IMR-90 (cell line): ENCODE results near the gene FAM120A. TPM values are rescaled to one million over a fixed set of nuclear protein-coding genes. Genes with fewer than 3 reads are reported as not detected.

Experiments used
- ATAC-seq: fragments of 200-7000 bp; cut with Tn5 transposase; 2 replicates; pipeline ENCODE4 v1.9.1; 2020; ENCODE audit warnings: low read depth, mild to moderate bottlenecking, moderate library complexity
- BruUV-seq: library from RNA; stranded (reverse); fragments of 400-500 nt; replicated peaks from 2 replicates; lab custom pipeline; 2021; lab: Mats Ljungman, UMichigan
- CTCF ChIA-PET: fragments of 300-600 bp; formaldehyde crosslinking; extraction: SDS; loops from one replicate; lab custom pipeline; 2021; ENCODE audit warnings: antibody characterized with exemption; lab: Yijun Ruan, JAX
- POLR2A ChIA-PET: fragments of 300-600 bp; sonication (Branson Sonifier 250); formaldehyde crosslinking; loops from one replicate; lab custom pipeline; 2022; ENCODE audit warnings: antibody characterized with exemption; ENCODE audit not compliant: unreplicated experiment; lab: Charles Lee
- DNase-seq: peaks from one replicate; pipeline ENCODE4 v3.0.0; 2013
- H2AFZ ChIP-seq: replicated peaks from 2 replicates; pipeline ENCODE3; 2013; ENCODE audit warnings: low read length, mild to moderate bottlenecking; ENCODE audit not compliant: poor library complexity
- H2AK5ac ChIP-seq: 2 replicates; pipeline ENCODE4 v1.6.1; 2013; ENCODE audit warnings: low read depth, low read length, inconsistent platforms
- H2AK9ac ChIP-seq: replicated peaks from 2 replicates; pipeline ENCODE3; 2013; ENCODE audit warnings: mild to moderate bottlenecking, low read depth, low read length, moderate library complexity; ENCODE audit not compliant: poor library complexity
- H2BK120ac ChIP-seq: 2 replicates; pipeline ENCODE4 v1.6.1; 2013; ENCODE audit warnings: low read depth, low read length, inconsistent platforms
- H2BK15ac ChIP-seq: 3 replicates; pipeline ENCODE4 v1.6.1; 2013; ENCODE audit warnings: low read depth, low read length, inconsistent platforms
- H2BK20ac ChIP-seq: 2 replicates; pipeline ENCODE4 v1.6.1; 2013; ENCODE audit warnings: low read depth, mild to moderate bottlenecking, inconsistent platforms, low read length, moderate library complexity
- H2BK5ac ChIP-seq: 2 replicates; pipeline ENCODE4 v1.6.1; 2013; ENCODE audit warnings: mild to moderate bottlenecking, low read depth, low read length, inconsistent platforms; ENCODE audit not compliant: poor library complexity, severe bottlenecking
- H3K14ac ChIP-seq: replicated peaks from 2 replicates; pipeline ENCODE4 v1.6.1; 2013; ENCODE audit warnings: low read depth, low read length, inconsistent platforms
- H3K18ac ChIP-seq: 2 replicates; pipeline ENCODE4 v1.6.1; 2013; ENCODE audit warnings: low read depth, low read length, control low read depth
- H3K23ac ChIP-seq: 2 replicates; pipeline ENCODE4 v1.6.1; 2013; ENCODE audit warnings: low read depth, low read length, inconsistent platforms
- H3K27ac ChIP-seq: 2 replicates; pipeline ENCODE4 v1.5.1; 2013; ENCODE audit warnings: mild to moderate bottlenecking, control low read depth, low read length; ENCODE audit not compliant: insufficient read depth
- H3K27me3 ChIP-seq: 2 replicates; pipeline ENCODE4 v1.6.1; 2013; ENCODE audit warnings: low read length; ENCODE audit not compliant: control insufficient read depth, insufficient read depth
- H3K36me3 ChIP-seq: 2 replicates; pipeline ENCODE4 v1.6.1; 2013; ENCODE audit warnings: low read length, mixed read lengths; ENCODE audit not compliant: control insufficient read depth, insufficient read depth
- H3K4ac ChIP-seq: 2 replicates; pipeline ENCODE4 v1.6.1; 2013; ENCODE audit warnings: low read depth, low read length, inconsistent platforms
- H3K4me1 ChIP-seq: 2 replicates; pipeline ENCODE4 v1.6.1; 2013; ENCODE audit warnings: low read length, mixed read lengths; ENCODE audit not compliant: control insufficient read depth, insufficient read depth
- H3K4me2 ChIP-seq: 2 replicates; pipeline ENCODE4 v1.6.1; 2013; ENCODE audit warnings: low read depth, mild to moderate bottlenecking, control low read depth, low read length, moderate library complexity
- H3K4me3 ChIP-seq: 2 replicates; pipeline ENCODE4 v1.5.1; 2013; ENCODE audit warnings: low read depth, mild to moderate bottlenecking, control low read depth, low read length, moderate library complexity; ENCODE audit not compliant: insufficient read depth
- H3K56ac ChIP-seq: 2 replicates; pipeline ENCODE4 v1.6.1; 2013; ENCODE audit warnings: low read length, inconsistent platforms; ENCODE audit not compliant: insufficient read depth; ENCODE audit errors: extremely low read depth
- H3K79me1 ChIP-seq, 2 experiments: 2 replicates each; pipeline ENCODE4 v1.6.1; 2013; ENCODE audit warnings: low read length in 2 of 2, inconsistent platforms in 1 of 2, low read depth in 1 of 2
- H3K9ac ChIP-seq: 2 replicates; pipeline ENCODE4 v1.6.1; 2013; ENCODE audit warnings: low read depth, low read length, control low read depth
- H3K9me1 ChIP-seq: 2 replicates; pipeline ENCODE4 v1.6.1; 2013; ENCODE audit warnings: low read length, inconsistent platforms; ENCODE audit not compliant: insufficient read depth
- H3K9me3 ChIP-seq: 2 replicates; pipeline ENCODE4 v1.6.1; 2013; ENCODE audit warnings: low read length; ENCODE audit not compliant: control insufficient read depth, insufficient read depth
- H4K20me1 ChIP-seq: 2 replicates; pipeline ENCODE4 v1.6.1; 2013; ENCODE audit warnings: low read length, inconsistent platforms; ENCODE audit not compliant: insufficient read depth
- H4K5ac ChIP-seq: 2 replicates; pipeline ENCODE4 v1.6.1; 2013; ENCODE audit warnings: mild to moderate bottlenecking, low read depth, low read length, control low read depth
- H4K8ac ChIP-seq, 2 experiments: 2 replicates each; pipeline ENCODE4 v1.6.1; 2013; ENCODE audit warnings: low read depth in 2 of 2, low read length in 2 of 2, control low read depth in 1 of 2, inconsistent platforms in 1 of 2
- H4K91ac ChIP-seq: 2 replicates; pipeline ENCODE4 v1.6.1; 2013; ENCODE audit warnings: low read depth, low read length, inconsistent platforms; ENCODE audit not compliant: insufficient read depth
- BHLHE40 ChIP-seq: fragments of 150-350 bp; IDR thresholded peaks from 2 replicates; pipeline ENCODE4 v1.6.1; 2016; ENCODE audit warnings: mild to moderate bottlenecking, low read depth, low read length
- CEBPB ChIP-seq: IDR thresholded peaks from 2 replicates; pipeline ENCODE4 v1.6.1; 2012; ENCODE audit warnings: low read depth, low read length, improper control_type of control experiment
- MAZ ChIP-seq: IDR thresholded peaks from 2 replicates; pipeline ENCODE4 v1.6.1; 2012; ENCODE audit warnings: low read depth, mild to moderate bottlenecking, low read length, improper control_type of control experiment, moderate library complexity, borderline replicate concordance
- MXI1 ChIP-seq: IDR thresholded peaks from 2 replicates; pipeline ENCODE4 v1.6.1; 2012; ENCODE audit warnings: low read depth, mild to moderate bottlenecking, low read length, moderate library complexity, borderline replicate concordance
- NFE2L2 ChIP-seq: fragments of 150-350 bp; IDR thresholded peaks from 2 replicates; pipeline ENCODE4 v1.6.1; 2016; ENCODE audit warnings: low read depth, mild to moderate bottlenecking, low read length
- POLR2A ChIP-seq: IDR thresholded peaks from 2 replicates; pipeline ENCODE4 v1.6.1; 2012; ENCODE audit warnings: mild to moderate bottlenecking, low read depth, low read length
- RCOR1 ChIP-seq: IDR thresholded peaks from 2 replicates; pipeline ENCODE4 v1.6.1; 2012; ENCODE audit warnings: mild to moderate bottlenecking, low read length, improper control_type of control experiment; ENCODE audit not compliant: insufficient replicate concordance
- RFX5 ChIP-seq: IDR thresholded peaks from 2 replicates; pipeline ENCODE4 v1.8.0; 2012; ENCODE audit warnings: low read depth, mild to moderate bottlenecking, low read length, moderate library complexity
- USF2 ChIP-seq: fragments of 150-350 bp; IDR thresholded peaks from 2 replicates; pipeline ENCODE4 v1.6.1; 2017; ENCODE audit warnings: mild to moderate bottlenecking, antibody characterized with exemption, low read length, low read depth
- WGBS, 2 experiments: methylation state at CpG; one replicate each; pipeline versions ENCODE4 v1.1.5 to v1.1.7; 2013; ENCODE audit warnings: missing lambda C conversion rate in 2 of 2; ENCODE audit not compliant: insufficient read length in 1 of 2; ENCODE audit errors: extremely low coverage in 2 of 2; 5-methylcytosine and 5-hydroxymethylcytosine counted together
- dilution Hi-C: fragments of 300-500 bp; cut with HindIII; formaldehyde crosslinking; loops from one replicate; pipeline ENCODE4 v1.14.3; 2018; ENCODE audit warnings: low sequenced_read_pairs; ENCODE audit not compliant: unreplicated experiment
- in situ Hi-C: fragments of 300-500 bp; cut with MboI; formaldehyde crosslinking; loops from 3 replicates; pipeline ENCODE4 v1.14.3; 2019; ENCODE audit warnings: low sequenced_read_pairs, inconsistent platforms, mixed read lengths
- intact Hi-C: fragments of 100-400 bp; cut with micrococcal nuclease; formaldehyde crosslinking; loops from 2 replicates; pipeline ENCODE4 v1.10.0; 2022
- polyA plus RNA-seq, 3 experiments: library from polyadenylated mRNA; depleted of rRNA; stranded (reverse); fragments of >200 nt; gene quantifications; 2 replicates each; pipeline ENCODE4 v1.2.3, GENCODE V29; 2012; ENCODE audit warnings: low replicate concordance in 1 of 3
- total RNA-seq: library from RNA; depleted of rRNA; stranded (reverse); fragments of >200 nt; gene quantifications from 2 replicates; pipeline ENCODE4 v1.2.3, GENCODE V29; 2012

Gene FAM120A
- total and polyA plus RNA-seq, 2 of the 4 experiments (the other 2 are of a cell fraction) = 61.6 to 75.1 TPM

GRCh38 chr9:93579711-93580516 is 128.4 kb downstream of the FAM120A start:
- DNase-seq (no peak), ATAC-seq (no peak)
- Histone ChIP-seq H3K79me1 (peaks cover 25 to 64% of the 10 kb centered on the region in 2 experiments), H3K9me3 (peaks cover under 1% of the 10 kb centered on the region; the same call in 1 of the 2 replicates), H2BK20ac (no peak overlapping the region), H2BK15ac (no peak overlapping the region), H3K4me1 (peaks cover 25% of the 10 kb centered on the region), H4K91ac (no peak overlapping the region), H3K4me3 (no peak overlapping the region), H3K4ac (no peak overlapping the region), H2AK5ac (no peak overlapping the region), H3K36me3 (no peaks in the 10 kb centered on the region), H3K27ac (no peak overlapping the region), H3K56ac (no peak overlapping the region), H2BK5ac (no peak overlapping the region), H3K9me1 (peaks cover 13% of the 10 kb centered on the region), H2AK9ac (no peak overlapping the region), H4K20me1 (peaks cover 47% of the 10 kb centered on the region), H3K14ac (no peak overlapping the region), H2AFZ (no peak overlapping the region), H3K9ac (no peak overlapping the region), H4K5ac (no peak overlapping the region), H2BK120ac (no peak overlapping the region), H3K27me3 (no peaks in the 10 kb centered on the region), H3K18ac (no peak overlapping the region), H3K23ac (no peak overlapping the region), H3K4me2 (no peak overlapping the region), H4K8ac (no peak overlapping the region)
- no TSS peak for BruUV-seq
- ChIA-PET CTCF (interaction anchor here (0.7 kb wide), 1 partner anchor 14 kb away, joined by 3 read pairs; no protein-coding TSS in a partner anchor), POLR2A (no interaction called here)
- 100% methylated on average over 3 of the region's 20 CpGs; no CpG with 5 or more reads in 1 of the 2 experiments for WGBS, 2 experiments
- dilution Hi-C loops (no loop called here), in situ Hi-C loops (no loop called here), intact Hi-C loops (loop anchor here (5.0 kb wide), 1 partner anchor 87 kb away; no protein-coding TSS in a partner anchor)
- TF ChIP-seq RFX5 (no peak), BHLHE40 (no peak), MAZ (no peak), NFE2L2 (no peak), USF2 (no peak), RCOR1 (no peak), MXI1 (no peak), POLR2A (no peak), CEBPB (no peak)
